ENCODE results near the gene CBFB. TPM values are rescaled to one million over a fixed set of nuclear protein-coding genes. Genes with fewer than 3 reads are reported as not detected.
A peak's percentile ranks its signal among the peaks of the same experiment; 100 is the strongest.

Gene CBFB
- total and polyA plus RNA-seq, 9 of the 15 experiments (the other 6 are each of a cell fraction or from before 2014, with no cell fraction given), result 22.0 to 112 (median 66.5) TPM

DNA sequence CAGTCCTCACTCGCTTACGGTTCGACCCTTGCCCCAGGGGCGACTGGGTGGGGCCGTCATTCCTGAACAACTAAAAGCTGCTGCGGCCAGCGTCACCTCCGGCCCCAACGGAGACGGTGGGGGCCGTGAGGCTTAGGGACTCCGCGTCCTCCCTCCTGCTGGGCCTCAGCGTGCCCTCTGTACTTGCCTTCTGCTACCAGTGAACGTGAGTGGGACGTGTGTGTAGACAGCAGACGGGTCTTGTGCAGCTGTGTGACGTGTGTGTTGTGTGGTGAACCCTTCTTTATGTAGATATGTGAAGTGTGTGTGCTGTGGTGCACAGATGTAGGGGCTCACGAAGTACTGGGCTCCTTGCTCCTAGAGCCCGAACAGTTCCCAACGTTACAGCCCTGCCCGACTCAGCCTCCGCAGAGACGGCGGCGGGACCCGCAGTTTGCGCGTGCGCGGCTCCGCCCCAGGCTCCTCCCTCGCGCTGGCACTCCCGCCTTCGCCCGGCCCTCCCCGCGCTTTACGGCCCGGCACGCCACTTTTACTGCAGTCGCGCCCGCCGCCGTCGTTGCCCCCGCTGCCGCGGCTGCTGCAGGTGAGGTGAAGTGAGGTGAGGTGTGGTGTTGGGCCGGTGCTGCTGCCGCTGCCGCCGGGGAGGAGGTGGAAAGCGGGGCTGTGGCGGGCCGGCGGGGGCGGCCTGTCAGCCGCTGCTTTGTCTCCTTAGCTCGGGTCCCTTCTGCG lies 80.6 kb downstream of the CBFB start, which contains the start of gene PHAF1 (continued):
- peak; percentile 60 for TF ChIP-seq CXXC5 (CRISPR knock-in tag; IDR thresholded peaks at IDR 0.05)
- peak; percentile 72 to 88; a peak in 3 of 4 replicates for TF ChIP-seq MAZ (CRISPR knock-in tag; conservative IDR thresholded peaks at IDR 0.05 in 1 of 2, IDR thresholded peaks at IDR 0.05 in 1 of 2)
- no peak for TF ChIP-seq CCAR2 (IDR thresholded peaks at IDR 0.05; ENCODE audit: low read depth, low read length)
- TF ChIP-seq, protein P1, sequence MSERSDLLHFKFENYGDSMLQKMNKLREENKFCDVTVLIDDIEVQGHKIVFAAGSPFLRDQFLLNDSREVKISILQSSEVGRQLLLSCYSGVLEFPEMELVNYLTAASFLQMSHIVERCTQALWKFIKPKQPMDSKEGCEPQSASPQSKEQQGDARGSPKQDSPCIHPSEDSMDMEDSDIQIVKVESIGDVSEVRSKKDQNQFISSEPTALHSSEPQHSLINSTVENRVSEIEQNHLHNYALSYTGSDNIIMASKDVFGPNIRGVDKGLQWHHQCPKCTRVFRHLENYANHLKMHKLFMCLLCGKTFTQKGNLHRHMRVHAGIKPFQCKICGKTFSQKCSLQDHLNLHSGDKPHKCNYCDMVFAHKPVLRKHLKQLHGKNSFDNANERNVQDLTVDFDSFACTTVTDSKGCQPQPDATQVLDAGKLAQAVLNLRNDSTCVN (CRISPR knock-in tag; IDR thresholded peaks at IDR 0.05), result peak; percentile 34; the same call in 1 of the 2 replicates
- no peak; the same call in 1 of the 2 replicates for TF ChIP-seq ZNF511 (CRISPR knock-in tag; IDR thresholded peaks at IDR 0.05)
- peak; percentile 71 for TF ChIP-seq MEIS2 (IDR thresholded peaks at IDR 0.05; ENCODE audit: partially characterized antibody)
- TF ChIP-seq NFE2L1 (tag; IDR thresholded peaks at IDR 0.05; ENCODE audit: borderline replicate concordance, low read depth), result no peak
- TF ChIP-seq RAD51 (IDR thresholded peaks at IDR 0.05; ENCODE audit: borderline replicate concordance, low read depth), result no peak
- TF ChIP-seq ZNF561 (CRISPR knock-in tag; conservative IDR thresholded peaks at IDR 0.05), result no peak
- TF ChIP-seq ZNF24 (IDR thresholded peaks at IDR 0.05), result no peak
- TF ChIP-seq MEF2D (tag; conservative IDR thresholded peaks at IDR 0.05; ENCODE audit: low read depth), result no peak
- TF ChIP-seq, protein P2, sequence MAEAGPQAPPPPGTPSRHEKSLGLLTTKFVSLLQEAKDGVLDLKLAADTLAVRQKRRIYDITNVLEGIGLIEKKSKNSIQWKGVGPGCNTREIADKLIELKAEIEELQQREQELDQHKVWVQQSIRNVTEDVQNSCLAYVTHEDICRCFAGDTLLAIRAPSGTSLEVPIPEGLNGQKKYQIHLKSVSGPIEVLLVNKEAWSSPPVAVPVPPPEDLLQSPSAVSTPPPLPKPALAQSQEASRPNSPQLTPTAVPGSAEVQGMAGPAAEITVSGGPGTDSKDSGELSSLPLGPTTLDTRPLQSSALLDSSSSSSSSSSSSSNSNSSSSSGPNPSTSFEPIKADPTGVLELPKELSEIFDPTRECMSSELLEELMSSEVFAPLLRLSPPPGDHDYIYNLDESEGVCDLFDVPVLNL (CRISPR knock-in tag; IDR thresholded peaks at IDR 0.05; ENCODE audit: low read depth), result no peak
- TF ChIP-seq KDM2B (CRISPR knock-in tag; IDR thresholded peaks at IDR 0.05), result peak; percentile 18; the same call in 1 of the 2 replicates
- no peak for TF ChIP-seq CREB1 (IDR thresholded peaks at IDR 0.05)
- peak; percentile 37 for TF ChIP-seq CREB1 (CRISPR knock-in tag; IDR thresholded peaks at IDR 0.05)
- no peak for TF ChIP-seq NFIX (CRISPR knock-in tag; IDR thresholded peaks at IDR 0.05; ENCODE audit: low read depth)
- TF ChIP-seq GABPB1 (CRISPR knock-in tag; IDR thresholded peaks at IDR 0.05), result peak; percentile 12; the same call in 1 of the 2 replicates
- no peak for TF ChIP-seq ZNF280B (CRISPR knock-in tag; IDR thresholded peaks at IDR 0.05)
- no peak for TF ChIP-seq TSHZ1 (CRISPR knock-in tag; IDR thresholded peaks at IDR 0.05)
